Measurements from ENCODE around the gene SPRED2.
"Not testable (repeated sequence)": the region's sequence is repeated elsewhere in the genome, so short reads cannot be mapped to it uniquely, and the experiment has no call there.

The SPRED2 gene

DNA sequence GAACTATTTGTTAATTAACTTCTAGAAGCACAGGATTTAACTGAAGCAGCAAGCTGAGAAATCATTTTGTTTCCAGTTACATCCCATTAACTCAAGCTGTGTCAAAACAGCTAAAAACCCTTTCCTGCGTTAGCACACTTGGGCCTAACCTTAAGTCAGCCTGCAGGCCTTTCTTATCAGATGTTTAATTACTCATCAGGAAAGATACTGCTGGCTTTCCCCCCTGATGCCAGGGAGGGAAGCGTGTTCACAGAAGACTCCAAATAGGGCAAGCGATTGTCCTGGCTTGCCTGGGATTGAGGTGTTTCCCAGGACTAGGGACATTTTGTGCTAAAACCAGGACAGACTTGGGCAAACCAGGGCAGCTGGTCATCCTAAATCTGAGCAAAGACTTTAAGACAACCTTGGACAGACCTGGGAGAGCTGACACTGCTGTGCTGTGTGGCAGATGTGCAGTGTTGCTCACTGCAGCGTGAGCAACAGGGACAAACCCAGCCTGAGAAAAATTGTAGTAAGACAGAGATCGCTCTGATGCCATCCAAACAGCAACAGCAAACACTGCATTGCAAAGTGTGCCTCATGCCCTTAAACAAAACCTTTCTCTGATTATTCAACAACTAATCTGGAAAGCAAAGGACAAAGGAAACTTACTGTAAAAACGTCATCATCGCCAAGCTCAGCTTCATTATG, 100.9 kb downstream of the SPRED2 start:
- no peak for DNase-seq

GRCh38 chr2:65329525-65329924, 102.9 kb downstream of the SPRED2 start:
- no peak for DNase-seq

GRCh38 chr2:65326276-65326675, 106.1 kb downstream of the SPRED2 start:
- DNase-seq = no peak

DNA sequence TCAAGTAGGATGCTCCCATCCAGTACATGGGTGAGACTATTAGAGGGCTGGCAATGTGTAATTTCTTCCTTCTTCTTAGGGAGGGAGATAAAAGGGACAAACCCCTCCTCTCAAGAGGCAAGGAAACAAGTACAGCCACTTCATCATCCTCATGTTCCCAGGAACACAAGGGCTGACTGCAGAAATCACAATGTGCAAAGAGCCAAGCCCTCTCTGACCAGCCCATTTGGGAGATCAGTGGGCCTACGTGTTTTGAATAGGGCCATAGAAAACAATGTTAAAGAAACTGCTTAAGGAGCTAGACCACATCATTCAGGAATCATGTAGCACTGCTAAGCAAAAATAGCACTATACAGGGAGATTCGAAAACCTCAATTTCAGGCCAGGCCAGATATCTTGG, 107.3 kb downstream of the SPRED2 start:
- DNase-seq = no peak

DNA sequence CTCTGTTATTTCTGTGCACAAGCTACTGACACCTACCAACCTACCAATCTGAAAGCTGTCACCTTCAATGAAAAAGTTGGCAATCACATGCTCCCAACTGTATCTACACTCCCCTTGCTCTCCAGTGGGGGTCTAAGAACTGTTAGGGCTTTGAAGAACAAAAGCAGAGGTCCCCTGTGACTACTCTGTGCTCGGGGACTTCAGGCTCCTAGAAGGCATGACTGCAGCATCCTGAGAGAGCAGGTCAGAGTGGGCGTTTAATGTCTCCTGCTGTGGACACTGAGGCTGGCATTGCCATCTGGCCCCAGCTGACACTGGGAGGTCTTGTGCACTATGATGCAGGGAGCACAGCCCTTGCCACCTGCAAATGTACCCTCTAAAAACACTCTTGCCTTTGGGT, 111.5 kb downstream of the SPRED2 start:
- DNase-seq = no peak

DNA sequence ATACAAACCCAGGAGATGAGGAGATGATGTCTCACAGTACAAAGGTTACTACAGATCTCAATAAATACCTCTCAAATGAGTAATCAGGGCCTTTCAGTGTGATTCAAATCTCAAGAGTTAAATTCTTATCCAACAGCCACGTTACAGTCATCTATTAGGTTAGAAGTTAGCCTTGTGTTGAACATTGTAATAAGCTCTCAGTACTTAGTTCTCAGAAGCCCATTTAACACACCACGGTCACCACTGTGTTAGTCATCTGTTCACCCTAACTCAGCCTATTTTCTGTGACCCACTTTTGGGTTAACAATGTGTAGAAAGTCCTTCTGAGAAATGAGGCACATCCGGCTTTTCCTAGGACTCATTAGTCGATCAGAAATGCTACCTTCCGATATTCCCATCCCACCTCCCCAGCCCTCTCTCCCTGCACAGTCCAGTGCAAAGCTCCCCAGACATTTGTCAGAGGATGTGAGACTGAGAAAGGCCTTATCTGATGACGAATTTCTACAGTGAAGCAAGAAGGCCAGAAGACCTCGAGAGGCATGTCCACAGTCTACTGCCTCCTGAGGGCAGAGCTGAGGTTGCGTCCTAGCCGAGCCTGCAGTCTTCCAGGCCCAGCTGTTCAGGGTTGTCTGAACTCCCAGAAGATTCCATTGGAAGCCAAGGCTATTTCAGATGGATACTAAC, 112.2 kb downstream of the SPRED2 start:
- DNase-seq = no peak

DNA sequence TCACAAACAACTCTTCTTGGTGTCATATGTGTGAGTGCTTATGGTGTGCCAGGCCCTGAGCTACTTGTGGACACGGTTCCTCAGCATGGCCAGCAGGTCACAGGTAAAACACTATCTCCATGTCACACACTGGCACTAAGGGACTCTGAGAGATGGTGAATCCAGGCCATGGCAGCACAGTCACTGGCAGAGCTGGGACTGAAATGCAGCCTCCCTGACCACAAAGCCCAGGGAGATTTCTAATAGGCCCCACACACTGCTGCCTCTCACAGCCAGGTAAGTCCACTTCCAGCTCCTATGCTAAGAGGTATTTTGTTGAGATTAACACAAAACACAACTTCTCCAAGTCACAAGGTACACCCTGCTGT, 112.7 kb downstream of the SPRED2 start:
- DNase-seq = no peak

GRCh38 chr2:65319072-65319673, 113.2 kb downstream of the SPRED2 start:
- no peak for DNase-seq

GRCh38 chr2:65317841-65318240, 114.6 kb downstream of the SPRED2 start:
- no peak for DNase-seq

DNA sequence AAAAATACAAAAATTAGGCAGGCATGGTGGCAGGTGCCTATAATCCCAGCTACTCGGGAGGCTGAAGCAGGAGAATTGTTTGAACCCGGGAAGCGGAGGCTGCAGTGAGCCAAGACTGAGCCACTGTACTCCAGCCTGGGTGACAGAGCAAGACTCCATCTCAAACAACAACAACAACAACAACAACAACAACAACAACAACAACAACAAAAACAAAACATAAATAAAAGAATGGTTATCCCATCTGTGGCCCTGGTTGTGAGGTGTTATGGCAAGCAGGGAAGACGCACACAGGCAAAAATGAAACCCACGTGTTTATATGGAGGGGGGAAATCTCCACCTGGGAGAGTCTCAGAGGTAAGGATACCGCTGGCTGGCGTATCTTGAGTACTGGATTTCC, 115.0 kb downstream of the SPRED2 start:
- not testable (repeated sequence) for DNase-seq

DNA sequence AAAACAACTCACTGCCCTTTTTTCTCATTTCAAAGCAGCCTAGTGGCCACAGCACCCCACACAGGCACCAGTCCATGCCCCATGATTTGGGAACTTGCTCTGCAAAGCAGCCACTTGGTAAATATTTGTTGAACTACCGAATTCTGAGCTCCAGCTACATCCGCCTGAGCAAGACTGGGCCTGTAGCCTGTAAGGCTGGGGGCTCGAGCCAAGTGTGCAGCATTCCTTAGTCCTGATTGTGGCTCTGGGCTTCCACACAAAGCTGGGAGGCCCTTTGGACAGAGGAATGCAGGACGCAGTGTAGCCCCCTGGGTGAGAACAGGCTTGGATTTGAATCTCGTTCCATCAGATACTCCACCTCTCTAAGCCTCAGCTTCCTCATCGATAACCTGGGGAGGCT, 116.3 kb downstream of the SPRED2 start:
- DNase-seq = no peak

- no peak for DNase-seq
These were observed 117.5 kb downstream of the SPRED2 start for GRCh38 chr2:65314801-65315441.

DNA sequence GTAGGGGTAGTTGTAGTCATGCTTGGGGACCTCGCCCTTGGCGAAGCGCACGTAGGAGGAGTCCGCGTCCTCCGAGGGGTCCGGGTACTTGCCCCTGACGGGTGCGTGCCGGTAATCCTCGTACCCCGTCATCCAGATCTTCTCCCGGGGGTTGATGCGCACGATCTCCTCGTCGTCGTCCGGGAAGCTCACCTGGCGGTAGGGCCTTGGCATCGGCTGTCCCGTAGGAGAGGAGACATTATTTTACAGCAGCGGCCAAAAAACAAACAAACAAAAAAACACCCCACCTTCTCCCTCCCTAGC, 118.5 kb downstream of the SPRED2 start:
- no peak for DNase-seq

GRCh38 chr2:65313126-65313953, 119.1 kb downstream of the SPRED2 start:
- DNase-seq = no peak

DNA sequence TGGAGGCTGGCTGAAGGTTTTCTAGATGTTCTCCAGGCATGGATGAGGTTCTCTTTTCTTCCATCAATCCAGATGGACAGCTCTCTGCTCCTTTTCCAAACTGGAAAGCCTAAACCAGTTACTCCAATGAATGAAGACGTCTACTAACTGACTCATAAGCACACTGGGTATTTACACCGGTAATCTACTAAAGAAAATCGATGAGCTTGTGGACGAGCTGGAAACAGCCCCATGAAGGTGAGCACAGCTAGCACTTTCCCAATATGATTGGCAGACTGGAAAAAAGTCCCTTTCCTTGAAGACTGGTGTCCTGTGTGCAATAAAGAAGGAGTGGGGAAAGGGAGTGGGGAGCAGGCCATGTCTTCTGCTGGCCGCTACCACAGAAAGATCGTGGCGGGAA, 120.8 kb downstream of the SPRED2 start:
- DNase-seq = no peak

DNA sequence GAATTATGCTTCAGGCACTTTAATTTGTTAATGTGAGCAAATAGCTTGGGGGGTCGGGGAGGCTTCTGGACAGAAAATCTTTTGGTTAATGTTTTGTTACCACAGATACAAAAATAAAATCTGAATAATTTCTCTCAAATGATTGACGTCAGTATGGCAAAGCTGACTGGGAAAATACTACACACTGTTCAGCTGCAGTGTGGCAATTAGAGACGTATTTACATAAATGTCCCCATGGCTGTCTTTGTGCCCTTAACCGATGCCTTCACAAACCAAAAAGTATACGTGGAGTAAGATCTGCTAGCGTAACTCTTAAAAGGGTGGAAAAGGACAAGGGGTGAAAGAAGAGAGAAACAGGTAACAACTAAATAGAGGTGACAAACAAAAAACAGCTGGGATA, 121.3 kb downstream of the SPRED2 start:
- no peak for DNase-seq

- no peak for DNase-seq
These were observed 122.7 kb downstream of the SPRED2 start for GRCh38 chr2:65309699-65310098.

GRCh38 chr2:65305934-65306333, 126.5 kb downstream of the SPRED2 start:
- DNase-seq = no peak

GRCh38 chr2:65300761-65301711, 131.4 kb downstream of the SPRED2 start:
- DNase-seq = no peak

- no peak for DNase-seq
These were observed 132.2 kb downstream of the SPRED2 start for GRCh38 chr2:65300134-65300760.

GRCh38 chr2:65299246-65299645, 133.2 kb downstream of the SPRED2 start:
- DNase-seq = no peak

DNA sequence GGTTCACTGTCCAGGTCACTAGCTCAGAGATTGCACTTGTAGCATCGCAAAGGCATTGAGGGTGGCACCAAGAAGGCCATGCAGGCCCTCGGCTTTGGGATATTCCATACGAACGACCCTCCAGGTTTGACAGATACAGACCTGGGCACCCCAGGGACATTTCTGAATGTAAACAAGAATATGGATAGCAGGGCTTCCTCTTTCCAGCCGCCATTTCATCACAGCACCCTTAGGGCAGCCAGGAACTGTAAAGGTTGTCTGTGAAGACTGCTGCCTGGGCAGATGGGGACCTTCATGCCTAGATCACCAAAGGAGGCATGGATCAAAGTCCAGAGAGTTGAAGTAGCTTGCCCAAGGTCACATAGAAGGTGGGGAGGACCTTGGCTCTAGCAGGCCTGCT, 134.3 kb downstream of the SPRED2 start:
- no peak for DNase-seq

Data from NCI-H187 treated with DMSO at 0.1 percent for 48 hours (cell line).